Measurements from ENCODE around the gene GRIA3. TPM values are rescaled to one million over a fixed set of nuclear protein-coding genes. Genes with fewer than 3 reads are reported as not detected.
A peak's percentile ranks its signal among the peaks of the same experiment; 100 is the strongest.
"Not testable (repeated sequence)": the region's sequence is repeated elsewhere in the genome, so short reads cannot be mapped to it uniquely, and the experiment has no call there.

GRIA3 gene
- total RNA-seq, 1 donor from 2014 or later = 0.59 TPM

- no peak for DNase-seq
- intact Hi-C loops (cut with micrococcal nuclease) = no loop called here
- no peak for ATAC-seq
Measured at GRCh38 chrX:123432361-123433150, 248.5 kb downstream of the GRIA3 start.

- DNase-seq = no peak
- intact Hi-C loops (cut with micrococcal nuclease) = no loop called here
- no peak for ATAC-seq
Measured at GRCh38 chrX:123436512-123437136, 252.5 kb downstream of the GRIA3 start.

- intact Hi-C loops (cut with micrococcal nuclease); DNase-seq; ATAC-seq: not testable (repeated sequence)
Measured at GRCh38 chrX:123439926-123440325, 255.8 kb downstream of the GRIA3 start.

GRCh38 chrX:123442764-123443163 lies 258.7 kb downstream of the GRIA3 start:
- ATAC-seq = no peak
- DNase-seq = no peak
- intact Hi-C loops (cut with micrococcal nuclease) = no loop called here

GRCh38 chrX:123447506-123447905 lies 263.4 kb downstream of the GRIA3 start:
- no peak for ATAC-seq
- intact Hi-C loops (cut with micrococcal nuclease) = no loop called here
- no peak for DNase-seq

GRCh38 chrX:123449335-123449734 lies 265.3 kb downstream of the GRIA3 start:
- intact Hi-C loops (cut with micrococcal nuclease) = no loop called here
- ATAC-seq (no peak), DNase-seq (no peak)

GRCh38 chrX:123450222-123450621 lies 266.1 kb downstream of the GRIA3 start:
- DNase-seq = no peak
- intact Hi-C loops (cut with micrococcal nuclease) = no loop called here
- ATAC-seq = no peak

GRCh38 chrX:123454712-123455431 lies 270.8 kb downstream of the GRIA3 start:
- ATAC-seq (peak; percentile 42), DNase-seq (no peak)
- intact Hi-C loops (cut with micrococcal nuclease) = no loop called here

- DNase-seq (no peak), ATAC-seq (no peak)
- intact Hi-C loops (cut with micrococcal nuclease) = no loop called here
Measured at GRCh38 chrX:123455693-123456092, 271.6 kb downstream of the GRIA3 start.

GRCh38 chrX:123464709-123465108 lies 280.6 kb downstream of the GRIA3 start:
- ATAC-seq = no peak
- intact Hi-C loops (cut with micrococcal nuclease) = no loop called here

GRCh38 chrX:123468481-123468880 lies 284.4 kb downstream of the GRIA3 start:
- ATAC-seq (no peak), DNase-seq (no peak)
- intact Hi-C loops (cut with micrococcal nuclease) = no loop called here

More at GRCh38 chrX:123464709-123465108, 280.6 kb downstream of the GRIA3 start:
- no peak for DNase-seq

- intact Hi-C loops (cut with micrococcal nuclease) = no loop called here
- DNase-seq (no peak), ATAC-seq (no peak)
Measured at GRCh38 chrX:123475068-123475724, 291.1 kb downstream of the GRIA3 start.

GRCh38 chrX:123476611-123477219 lies 292.6 kb downstream of the GRIA3 start:
- intact Hi-C loops (cut with micrococcal nuclease) = no loop called here
- no peak for DNase-seq
- ATAC-seq = no peak

GRCh38 chrX:123477673-123478072 lies 293.6 kb downstream of the GRIA3 start:
- intact Hi-C loops (cut with micrococcal nuclease) = no loop called here
- ATAC-seq (no peak), DNase-seq (no peak)

- peak; percentile 84 for ATAC-seq
- intact Hi-C loops (cut with micrococcal nuclease) = no loop called here
- DNase-seq = no peak
Measured at GRCh38 chrX:123481913-123482851, 298.1 kb downstream of the GRIA3 start.

GRCh38 chrX:123486297-123486696 lies 302.2 kb downstream of the GRIA3 start:
- intact Hi-C loops (cut with micrococcal nuclease) = no loop called here
- ATAC-seq (no peak), DNase-seq (no peak)

- intact Hi-C loops (cut with micrococcal nuclease) = no loop called here
- ATAC-seq (no peak), DNase-seq (no peak)
Measured at GRCh38 chrX:123487236-123487635, 303.2 kb downstream of the GRIA3 start.

GRCh38 chrX:123487669-123488068 lies 303.6 kb downstream of the GRIA3 start:
- intact Hi-C loops (cut with micrococcal nuclease) = no loop called here
- ATAC-seq (no peak), DNase-seq (no peak)

All from left ventricle myocardium superior (tissue), 1 donor.